Ramos (cell line): ENCODE measurements around the gene NFIL3.

ENCODE experiments used
- in situ Hi-C: fragments of 300-500 bp; cut with MboI; formaldehyde crosslinking; loops from one replicate; pipeline ENCODE4 v1.14.3; 2022; ENCODE audit warnings: low sequenced_read_pairs; ENCODE audit not compliant: unreplicated experiment

The NFIL3 gene

GRCh38 chr9:91422758-91423711, 597 bp downstream of the NFIL3 start:
- in situ Hi-C loops: no loop called here

GRCh38 chr9:91421971-91422757, 1.5 kb downstream of the NFIL3 start:
- in situ Hi-C loops: no loop called here

- in situ Hi-C loops: no loop called here
Measured at GRCh38 chr9:91421128-91421765, 2.4 kb downstream of the NFIL3 start.

GRCh38 chr9:91420501-91421127, 3.0 kb downstream of the NFIL3 start:
- in situ Hi-C loops: no loop called here

GRCh38 chr9:91419222-91420191, 4.1 kb downstream of the NFIL3 start:
- in situ Hi-C loops: no loop called here

GRCh38 chr9:91418215-91418610, 5.4 kb downstream of the NFIL3 start:
- in situ Hi-C loops: no loop called here

- in situ Hi-C loops: no loop called here
Measured at GRCh38 chr9:91417602-91418214, 5.9 kb downstream of the NFIL3 start.

- in situ Hi-C loops: no loop called here
Measured at GRCh38 chr9:91416096-91416712, 7.4 kb downstream of the NFIL3 start.

- in situ Hi-C loops: no loop called here
Measured at GRCh38 chr9:91415290-91415689, 8.3 kb downstream of the NFIL3 start.

GRCh38 chr9:91412941-91413340, 10.7 kb downstream of the NFIL3 start:
- in situ Hi-C loops: no loop called here

- in situ Hi-C loops: no loop called here
Measured at GRCh38 chr9:91411096-91411771, 12.4 kb downstream of the NFIL3 start.

- in situ Hi-C loops: no loop called here
Measured at GRCh38 chr9:91410161-91410560, 13.5 kb downstream of the NFIL3 start.

GRCh38 chr9:91408475-91408874, 15.2 kb downstream of the NFIL3 start:
- in situ Hi-C loops: no loop called here

- in situ Hi-C loops: no loop called here
Measured at GRCh38 chr9:91407580-91408318, 15.9 kb downstream of the NFIL3 start.

GRCh38 chr9:91405343-91406077, 18.1 kb downstream of the NFIL3 start:
- in situ Hi-C loops: no loop called here
